ENCODE measurements around the gene REL.
A peak's percentile ranks its signal among the peaks of the same experiment; 100 is the strongest.

The REL gene

DNA sequence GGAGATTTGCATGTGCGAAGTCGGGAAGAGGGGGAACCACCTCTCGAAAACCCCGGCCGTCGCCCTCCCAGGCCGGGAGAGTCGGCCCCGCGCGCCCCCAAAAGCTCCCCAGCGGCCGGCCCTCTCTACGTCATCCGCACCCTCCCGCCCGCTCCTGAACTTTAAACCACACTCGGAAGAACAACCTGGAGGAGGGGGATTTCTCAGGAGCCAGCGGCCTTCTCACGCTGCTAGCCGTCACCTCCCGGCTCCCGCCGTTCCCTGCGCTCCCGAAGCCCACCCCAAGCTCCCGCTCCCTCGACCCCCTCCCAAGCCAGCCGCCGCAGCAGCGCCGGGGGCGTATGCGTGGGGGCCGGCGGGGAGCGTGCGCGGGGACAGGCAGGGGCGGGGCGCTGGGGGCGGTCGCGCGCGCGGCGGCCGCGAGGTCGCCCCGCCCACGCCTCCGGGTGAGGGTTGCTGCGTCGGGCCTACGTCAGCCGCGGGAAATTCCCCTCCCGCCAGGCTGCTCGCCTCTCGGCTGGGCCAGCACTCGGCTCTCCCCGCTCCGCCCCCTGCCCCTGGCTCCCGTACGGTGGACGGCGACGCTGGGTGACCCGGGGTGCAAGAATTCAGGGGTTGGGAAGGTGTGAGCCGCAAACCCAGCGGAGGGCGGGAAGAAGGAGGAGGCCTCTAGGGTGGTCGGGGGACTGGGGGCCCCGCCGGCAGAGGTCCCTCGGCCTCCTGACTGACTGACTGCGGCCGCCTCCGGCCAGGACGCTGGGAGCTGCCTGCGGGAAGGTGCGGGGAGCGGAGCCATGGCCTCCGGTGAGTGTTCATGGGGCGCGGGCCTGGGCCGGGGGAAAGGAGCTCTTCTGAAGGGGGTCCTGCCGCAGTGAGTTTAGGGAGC, at the start of gene REL:
REL (plus strand) TSS at position 528 of the 886 bp plus-strand sequence; CDS start at position 795, 267 bp downstream.
- ATAC-seq, result peak; percentile 92
- TF ChIP-seq SNAI2 (CRISPR knock-in tag; IDR thresholded peaks at IDR 0.05) (no peak), TCF4 (CRISPR knock-in tag; IDR thresholded peaks at IDR 0.05; ENCODE audit: borderline replicate concordance) (no peak), ZFP3 (CRISPR knock-in tag; IDR thresholded peaks at IDR 0.05) (no peak), ZNF565 (CRISPR knock-in tag; conservative IDR thresholded peaks at IDR 0.05; ENCODE audit: low read depth) (no peak), ISL1 (CRISPR knock-in tag; IDR thresholded peaks at IDR 0.05) (no peak), PPARA (CRISPR knock-in tag; IDR thresholded peaks at IDR 0.05; ENCODE audit: borderline replicate concordance) (no peak), ESRRG (CRISPR knock-in tag; IDR thresholded peaks at IDR 0.05) (no peak), RARB (CRISPR knock-in tag; IDR thresholded peaks at IDR 0.05) (no peak), ZC3H10 (CRISPR knock-in tag; IDR thresholded peaks at IDR 0.05) (no peak), ARNTL (CRISPR knock-in tag; IDR thresholded peaks at IDR 0.05; ENCODE audit: borderline replicate concordance, low read depth) (no peak), ZFP30 (CRISPR knock-in tag; IDR thresholded peaks at IDR 0.05) (no peak), OSR1 (CRISPR knock-in tag; IDR thresholded peaks at IDR 0.05) (no peak)
- TF ChIP-seq, protein P1, sequence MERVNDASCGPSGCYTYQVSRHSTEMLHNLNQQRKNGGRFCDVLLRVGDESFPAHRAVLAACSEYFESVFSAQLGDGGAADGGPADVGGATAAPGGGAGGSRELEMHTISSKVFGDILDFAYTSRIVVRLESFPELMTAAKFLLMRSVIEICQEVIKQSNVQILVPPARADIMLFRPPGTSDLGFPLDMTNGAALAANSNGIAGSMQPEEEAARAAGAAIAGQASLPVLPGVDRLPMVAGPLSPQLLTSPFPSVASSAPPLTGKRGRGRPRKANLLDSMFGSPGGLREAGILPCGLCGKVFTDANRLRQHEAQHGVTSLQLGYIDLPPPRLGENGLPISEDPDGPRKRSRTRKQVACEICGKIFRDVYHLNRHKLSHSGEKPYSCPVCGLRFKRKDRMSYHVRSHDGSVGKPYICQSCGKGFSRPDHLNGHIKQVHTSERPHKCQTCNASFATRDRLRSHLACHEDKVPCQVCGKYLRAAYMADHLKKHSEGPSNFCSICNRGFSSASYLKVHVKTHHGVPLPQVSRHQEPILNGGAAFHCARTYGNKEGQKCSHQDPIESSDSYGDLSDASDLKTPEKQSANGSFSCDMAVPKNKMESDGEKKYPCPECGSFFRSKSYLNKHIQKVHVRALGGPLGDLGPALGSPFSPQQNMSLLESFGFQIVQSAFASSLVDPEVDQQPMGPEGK (CRISPR knock-in tag; IDR thresholded peaks at IDR 0.05; ENCODE audit: borderline replicate concordance), result peak; percentile 57
- TF ChIP-seq, protein P2, sequence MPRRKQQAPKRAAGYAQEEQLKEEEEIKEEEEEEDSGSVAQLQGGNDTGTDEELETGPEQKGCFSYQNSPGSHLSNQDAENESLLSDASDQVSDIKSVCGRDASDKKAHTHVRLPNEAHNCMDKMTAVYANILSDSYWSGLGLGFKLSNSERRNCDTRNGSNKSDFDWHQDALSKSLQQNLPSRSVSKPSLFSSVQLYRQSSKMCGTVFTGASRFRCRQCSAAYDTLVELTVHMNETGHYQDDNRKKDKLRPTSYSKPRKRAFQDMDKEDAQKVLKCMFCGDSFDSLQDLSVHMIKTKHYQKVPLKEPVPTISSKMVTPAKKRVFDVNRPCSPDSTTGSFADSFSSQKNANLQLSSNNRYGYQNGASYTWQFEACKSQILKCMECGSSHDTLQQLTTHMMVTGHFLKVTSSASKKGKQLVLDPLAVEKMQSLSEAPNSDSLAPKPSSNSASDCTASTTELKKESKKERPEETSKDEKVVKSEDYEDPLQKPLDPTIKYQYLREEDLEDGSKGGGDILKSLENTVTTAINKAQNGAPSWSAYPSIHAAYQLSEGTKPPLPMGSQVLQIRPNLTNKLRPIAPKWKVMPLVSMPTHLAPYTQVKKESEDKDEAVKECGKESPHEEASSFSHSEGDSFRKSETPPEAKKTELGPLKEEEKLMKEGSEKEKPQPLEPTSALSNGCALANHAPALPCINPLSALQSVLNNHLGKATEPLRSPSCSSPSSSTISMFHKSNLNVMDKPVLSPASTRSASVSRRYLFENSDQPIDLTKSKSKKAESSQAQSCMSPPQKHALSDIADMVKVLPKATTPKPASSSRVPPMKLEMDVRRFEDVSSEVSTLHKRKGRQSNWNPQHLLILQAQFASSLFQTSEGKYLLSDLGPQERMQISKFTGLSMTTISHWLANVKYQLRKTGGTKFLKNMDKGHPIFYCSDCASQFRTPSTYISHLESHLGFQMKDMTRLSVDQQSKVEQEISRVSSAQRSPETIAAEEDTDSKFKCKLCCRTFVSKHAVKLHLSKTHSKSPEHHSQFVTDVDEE (CRISPR knock-in tag; IDR thresholded peaks at IDR 0.05), result 0 out of 2 replicates have a peak, but pooled peaks have one; percentile 36
- TF ChIP-seq, protein P3, sequence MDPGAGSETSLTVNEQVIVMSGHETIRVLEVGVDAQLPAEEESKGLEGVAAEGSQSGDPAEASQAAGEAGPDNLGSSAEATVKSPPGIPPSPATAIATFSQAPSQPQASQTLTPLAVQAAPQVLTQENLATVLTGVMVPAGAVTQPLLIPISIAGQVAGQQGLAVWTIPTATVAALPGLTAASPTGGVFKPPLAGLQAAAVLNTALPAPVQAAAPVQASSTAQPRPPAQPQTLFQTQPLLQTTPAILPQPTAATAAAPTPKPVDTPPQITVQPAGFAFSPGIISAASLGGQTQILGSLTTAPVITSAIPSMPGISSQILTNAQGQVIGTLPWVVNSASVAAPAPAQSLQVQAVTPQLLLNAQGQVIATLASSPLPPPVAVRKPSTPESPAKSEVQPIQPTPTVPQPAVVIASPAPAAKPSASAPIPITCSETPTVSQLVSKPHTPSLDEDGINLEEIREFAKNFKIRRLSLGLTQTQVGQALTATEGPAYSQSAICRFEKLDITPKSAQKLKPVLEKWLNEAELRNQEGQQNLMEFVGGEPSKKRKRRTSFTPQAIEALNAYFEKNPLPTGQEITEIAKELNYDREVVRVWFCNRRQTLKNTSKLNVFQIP (CRISPR knock-in tag; IDR thresholded peaks at IDR 0.05; ENCODE audit: borderline replicate concordance, low read depth), result no peak

DNA sequence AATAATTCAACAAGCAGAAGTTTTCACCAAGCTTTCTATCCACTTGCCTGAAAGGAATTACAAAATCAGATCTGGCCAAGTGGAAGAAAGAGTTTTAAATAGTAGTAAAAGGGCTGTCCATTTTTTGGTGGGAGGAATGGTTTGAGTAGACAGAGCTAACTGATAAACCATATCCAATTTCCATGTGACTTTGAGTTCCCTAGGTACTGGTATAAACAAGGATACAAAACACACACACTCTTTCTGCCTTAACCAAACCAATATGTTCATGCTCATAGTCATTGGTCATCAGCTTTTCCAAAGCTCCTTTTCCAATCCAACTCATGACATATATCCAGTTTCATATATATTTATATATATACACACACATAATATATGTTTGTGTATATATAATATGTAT, 49.5 kb upstream of the REL start:
- ATAC-seq, result no peak
- TF ChIP-seq BACH2 (CRISPR knock-in tag; IDR thresholded peaks at IDR 0.05; ENCODE audit: borderline replicate concordance) (no peak), ZFP30 (CRISPR knock-in tag; IDR thresholded peaks at IDR 0.05) (no peak), RARB (CRISPR knock-in tag; IDR thresholded peaks at IDR 0.05) (no peak), ZNF565 (CRISPR knock-in tag; conservative IDR thresholded peaks at IDR 0.05; ENCODE audit: low read depth) (no peak), SNAI2 (CRISPR knock-in tag; IDR thresholded peaks at IDR 0.05) (no peak), CSDC2 (CRISPR knock-in tag; IDR thresholded peaks at IDR 0.05) (no peak)
- TF ChIP-seq, protein P1 (CRISPR knock-in tag; IDR thresholded peaks at IDR 0.05; ENCODE audit: borderline replicate concordance), result no peak
- TF ChIP-seq, protein P4, sequence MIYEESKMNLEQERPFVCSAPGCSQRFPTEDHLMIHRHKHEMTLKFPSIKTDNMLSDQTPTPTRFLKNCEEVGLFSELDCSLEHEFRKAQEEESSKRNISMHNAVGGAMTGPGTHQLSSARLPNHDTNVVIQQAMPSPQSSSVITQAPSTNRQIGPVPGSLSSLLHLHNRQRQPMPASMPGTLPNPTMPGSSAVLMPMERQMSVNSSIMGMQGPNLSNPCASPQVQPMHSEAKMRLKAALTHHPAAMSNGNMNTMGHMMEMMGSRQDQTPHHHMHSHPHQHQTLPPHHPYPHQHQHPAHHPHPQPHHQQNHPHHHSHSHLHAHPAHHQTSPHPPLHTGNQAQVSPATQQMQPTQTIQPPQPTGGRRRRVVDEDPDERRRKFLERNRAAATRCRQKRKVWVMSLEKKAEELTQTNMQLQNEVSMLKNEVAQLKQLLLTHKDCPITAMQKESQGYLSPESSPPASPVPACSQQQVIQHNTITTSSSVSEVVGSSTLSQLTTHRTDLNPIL (CRISPR knock-in tag; IDR thresholded peaks at IDR 0.05; ENCODE audit: low read depth), result no peak

DNA sequence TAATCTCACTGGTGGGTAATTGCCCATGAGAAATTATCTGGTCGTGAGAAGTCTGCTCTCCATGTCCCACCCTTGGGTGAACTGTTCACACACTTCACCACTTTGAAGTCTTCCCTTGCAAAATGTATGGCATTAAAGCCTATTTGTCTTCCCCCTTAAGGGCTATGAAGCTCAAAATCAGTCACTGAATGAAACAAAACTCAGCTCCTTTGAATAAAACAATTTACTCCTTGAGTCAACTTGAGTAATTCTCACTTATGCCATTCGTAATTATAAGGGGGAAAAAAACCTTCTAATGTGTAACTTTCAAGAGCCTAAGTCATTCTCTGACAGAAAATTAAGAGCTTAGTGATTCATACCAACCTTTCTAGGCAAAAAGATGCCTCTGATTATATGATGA, 48.8 kb upstream of the REL start:
- ATAC-seq, result no peak
- TF ChIP-seq PPARA (CRISPR knock-in tag; IDR thresholded peaks at IDR 0.05; ENCODE audit: borderline replicate concordance) (no peak), OSR1 (CRISPR knock-in tag; IDR thresholded peaks at IDR 0.05) (no peak), ZFP30 (CRISPR knock-in tag; IDR thresholded peaks at IDR 0.05) (no peak), ESRRG (CRISPR knock-in tag; IDR thresholded peaks at IDR 0.05) (no peak), TCF4 (CRISPR knock-in tag; IDR thresholded peaks at IDR 0.05; ENCODE audit: borderline replicate concordance) (no peak), ZC3H10 (CRISPR knock-in tag; IDR thresholded peaks at IDR 0.05) (no peak), ZFP3 (CRISPR knock-in tag; IDR thresholded peaks at IDR 0.05) (no peak), ISL1 (CRISPR knock-in tag; IDR thresholded peaks at IDR 0.05) (no peak)

All from SK-N-SH treated with all-trans-retinoic acid at 6 μM for 48 hours (cell line).